ENCODE measurements around the gene TNIK. TPM values are rescaled to one million over a fixed set of nuclear protein-coding genes. Genes with fewer than 3 reads are reported as not detected.

TNIK gene
- total RNA-seq, 1 donor from 2014 or later = 38.1 TPM

GRCh38 chr3:171333784-171334464 is 126.3 kb downstream of the TNIK start:
- H3K36me3 Mint-ChIP-seq = peaks cover 3% of the 10 kb centered on the region
- no peak for TF ChIP-seq CTCF (conservative IDR thresholded peaks at IDR 0.05)
- no peaks in the 10 kb centered on the region for H3K9me3 Mint-ChIP-seq
- DNase-seq (ENCODE audit: extremely low spot score, unreplicated experiment) = no peak
- H3K27me3 Mint-ChIP-seq = no peaks in the 10 kb centered on the region
- no peak overlapping the region for H3K27ac Mint-ChIP-seq
- no peak overlapping the region for H3K4me3 Mint-ChIP-seq
- H3K4me1 Mint-ChIP-seq (ENCODE audit: unreplicated experiment) = peaks cover 26% of the 10 kb centered on the region

GRCh38 chr3:171330938-171331337 is 129.3 kb downstream of the TNIK start:
- DNase-seq (ENCODE audit: extremely low spot score, unreplicated experiment) = no peak
- Mint-ChIP-seq H3K4me1 (ENCODE audit: unreplicated experiment) (peaks cover 22% of the 10 kb centered on the region), H3K4me3 (no peak overlapping the region), H3K27me3 (no peaks in the 10 kb centered on the region), H3K27ac (no peak overlapping the region), H3K36me3 (peaks cover 3% of the 10 kb centered on the region), H3K9me3 (no peaks in the 10 kb centered on the region)
- no peak for TF ChIP-seq CTCF (conservative IDR thresholded peaks at IDR 0.05)

- no peaks in the 10 kb centered on the region for H3K9me3 Mint-ChIP-seq
- H3K36me3 Mint-ChIP-seq = no peaks in the 10 kb centered on the region
- TF ChIP-seq CTCF (conservative IDR thresholded peaks at IDR 0.05) = no peak
- no peak overlapping the region for H3K27ac Mint-ChIP-seq
- no peak overlapping the region for H3K4me3 Mint-ChIP-seq
- H3K27me3 Mint-ChIP-seq = no peaks in the 10 kb centered on the region
- H3K4me1 Mint-ChIP-seq (ENCODE audit: unreplicated experiment) = peaks cover 18% of the 10 kb centered on the region
- no peak for DNase-seq (ENCODE audit: extremely low spot score, unreplicated experiment)
Measured at GRCh38 chr3:171329746-171330145, 130.5 kb downstream of the TNIK start.

DNA sequence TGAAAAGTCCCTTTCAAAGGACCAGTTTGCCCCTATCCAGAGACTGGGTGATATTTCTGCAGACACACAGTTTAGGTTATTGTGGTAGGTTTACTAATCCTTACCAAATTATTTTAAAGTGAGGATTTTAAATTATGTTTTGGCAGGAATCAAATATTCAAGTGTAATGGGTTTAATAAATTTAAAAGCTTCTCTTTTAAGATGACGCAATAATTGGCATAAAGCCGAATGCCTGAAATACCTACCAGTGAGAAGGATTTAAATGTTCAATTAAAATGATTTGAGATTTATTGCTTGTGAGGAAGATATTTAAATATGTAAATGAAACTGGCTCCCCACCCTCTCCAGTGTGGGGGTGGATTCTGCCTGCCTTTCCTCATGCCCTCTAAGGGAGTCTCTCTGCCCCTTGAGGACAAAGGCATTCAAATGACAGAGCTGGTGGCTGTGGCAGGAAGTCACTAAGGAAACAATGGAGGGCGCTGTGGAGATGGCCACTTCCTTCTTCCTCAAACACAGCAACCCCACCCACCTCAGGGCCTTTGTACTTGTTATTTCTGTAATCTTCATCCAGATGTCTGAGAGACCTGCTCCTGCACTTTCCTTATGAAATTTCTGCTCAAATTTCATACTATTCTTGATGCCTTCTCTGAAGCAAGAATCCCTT is 131.7 kb downstream of the TNIK start:
- H3K27ac Mint-ChIP-seq = no peak overlapping the region
- no peaks in the 10 kb centered on the region for H3K9me3 Mint-ChIP-seq
- H3K27me3 Mint-ChIP-seq = no peaks in the 10 kb centered on the region
- no peak overlapping the region for H3K4me3 Mint-ChIP-seq
- peak; percentile 19 for TF ChIP-seq CTCF (conservative IDR thresholded peaks at IDR 0.05)
- H3K4me1 Mint-ChIP-seq (ENCODE audit: unreplicated experiment) = peaks cover 11% of the 10 kb centered on the region
- H3K36me3 Mint-ChIP-seq = no peaks in the 10 kb centered on the region
- DNase-seq (ENCODE audit: extremely low spot score, unreplicated experiment) = no peak

- Mint-ChIP-seq H3K27me3 (no peaks in the 10 kb centered on the region), H3K4me3 (no peak overlapping the region)
Measured at GRCh38 chr3:171327441-171328174, 132.6 kb downstream of the TNIK start.

More at GRCh38 chr3:171327441-171328174, 132.6 kb downstream of the TNIK start:
- TF ChIP-seq CTCF (conservative IDR thresholded peaks at IDR 0.05) = no peak
- Mint-ChIP-seq H3K9me3 (no peaks in the 10 kb centered on the region), H3K36me3 (no peaks in the 10 kb centered on the region), H3K4me1 (ENCODE audit: unreplicated experiment) (peaks cover 11% of the 10 kb centered on the region), H3K27ac (no peak overlapping the region)
- DNase-seq (ENCODE audit: extremely low spot score, unreplicated experiment) = no peak
